ENCODE results near the gene UBB.

DNA sequence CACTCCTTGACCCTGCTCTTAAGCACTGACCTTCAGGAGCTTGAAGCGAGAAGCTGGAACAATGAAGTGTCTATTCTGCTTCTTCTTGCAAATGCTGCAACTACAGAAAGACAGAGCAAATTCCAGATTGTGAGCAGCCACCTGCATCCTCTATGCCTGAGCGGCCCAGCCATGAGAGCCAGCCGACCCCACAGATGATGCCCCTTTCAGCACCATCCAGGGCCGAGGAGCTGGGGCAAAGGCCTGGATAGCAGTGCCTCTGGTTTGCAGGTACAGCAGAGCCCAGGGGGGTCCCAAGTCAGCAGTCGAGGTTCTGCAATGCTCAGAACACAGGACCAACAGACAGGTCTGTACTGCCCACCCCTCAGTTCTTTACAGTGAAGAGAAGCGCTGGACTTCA, 32.3 kb upstream of the UBB start:
- TF ChIP-seq, protein P1, sequence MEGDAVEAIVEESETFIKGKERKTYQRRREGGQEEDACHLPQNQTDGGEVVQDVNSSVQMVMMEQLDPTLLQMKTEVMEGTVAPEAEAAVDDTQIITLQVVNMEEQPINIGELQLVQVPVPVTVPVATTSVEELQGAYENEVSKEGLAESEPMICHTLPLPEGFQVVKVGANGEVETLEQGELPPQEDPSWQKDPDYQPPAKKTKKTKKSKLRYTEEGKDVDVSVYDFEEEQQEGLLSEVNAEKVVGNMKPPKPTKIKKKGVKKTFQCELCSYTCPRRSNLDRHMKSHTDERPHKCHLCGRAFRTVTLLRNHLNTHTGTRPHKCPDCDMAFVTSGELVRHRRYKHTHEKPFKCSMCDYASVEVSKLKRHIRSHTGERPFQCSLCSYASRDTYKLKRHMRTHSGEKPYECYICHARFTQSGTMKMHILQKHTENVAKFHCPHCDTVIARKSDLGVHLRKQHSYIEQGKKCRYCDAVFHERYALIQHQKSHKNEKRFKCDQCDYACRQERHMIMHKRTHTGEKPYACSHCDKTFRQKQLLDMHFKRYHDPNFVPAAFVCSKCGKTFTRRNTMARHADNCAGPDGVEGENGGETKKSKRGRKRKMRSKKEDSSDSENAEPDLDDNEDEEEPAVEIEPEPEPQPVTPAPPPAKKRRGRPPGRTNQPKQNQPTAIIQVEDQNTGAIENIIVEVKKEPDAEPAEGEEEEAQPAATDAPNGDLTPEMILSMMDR (IDR thresholded peaks at IDR 0.05), result no peak
- no peak for TF ChIP-seq POLR2A (IDR thresholded peaks at IDR 0.05)

All from adrenal gland (tissue), 5 donors.